ENCODE measurements around the gene PPP3CA.

DNA sequence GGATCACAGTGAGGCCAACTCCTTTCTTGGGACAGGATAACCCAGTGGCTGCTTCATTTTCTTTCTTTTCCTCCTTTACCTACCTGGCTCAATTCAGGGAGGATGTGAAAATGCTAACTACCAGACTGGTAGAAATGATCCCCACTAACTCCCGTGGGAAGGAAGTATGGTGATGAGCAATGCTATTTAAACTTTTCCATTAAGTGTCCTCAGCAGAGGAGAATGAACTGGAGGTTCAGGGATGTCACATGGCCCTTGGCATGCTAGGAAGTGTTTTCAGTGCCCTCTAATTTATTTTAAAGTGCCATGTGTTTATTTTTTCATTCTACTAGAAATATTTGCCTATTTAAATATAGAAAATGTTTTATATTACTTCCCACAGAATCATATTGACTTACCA, 363.9 kb downstream of the PPP3CA start:
- TF ChIP-seq POLR2A (IDR thresholded peaks at IDR 0.05), result no peak
- TF ChIP-seq, protein P1, sequence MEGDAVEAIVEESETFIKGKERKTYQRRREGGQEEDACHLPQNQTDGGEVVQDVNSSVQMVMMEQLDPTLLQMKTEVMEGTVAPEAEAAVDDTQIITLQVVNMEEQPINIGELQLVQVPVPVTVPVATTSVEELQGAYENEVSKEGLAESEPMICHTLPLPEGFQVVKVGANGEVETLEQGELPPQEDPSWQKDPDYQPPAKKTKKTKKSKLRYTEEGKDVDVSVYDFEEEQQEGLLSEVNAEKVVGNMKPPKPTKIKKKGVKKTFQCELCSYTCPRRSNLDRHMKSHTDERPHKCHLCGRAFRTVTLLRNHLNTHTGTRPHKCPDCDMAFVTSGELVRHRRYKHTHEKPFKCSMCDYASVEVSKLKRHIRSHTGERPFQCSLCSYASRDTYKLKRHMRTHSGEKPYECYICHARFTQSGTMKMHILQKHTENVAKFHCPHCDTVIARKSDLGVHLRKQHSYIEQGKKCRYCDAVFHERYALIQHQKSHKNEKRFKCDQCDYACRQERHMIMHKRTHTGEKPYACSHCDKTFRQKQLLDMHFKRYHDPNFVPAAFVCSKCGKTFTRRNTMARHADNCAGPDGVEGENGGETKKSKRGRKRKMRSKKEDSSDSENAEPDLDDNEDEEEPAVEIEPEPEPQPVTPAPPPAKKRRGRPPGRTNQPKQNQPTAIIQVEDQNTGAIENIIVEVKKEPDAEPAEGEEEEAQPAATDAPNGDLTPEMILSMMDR (IDR thresholded peaks at IDR 0.05), result no peak

All from tibial nerve (tissue), 3 donors.